Karpas-422 (cell line): ENCODE data around the gene LAMTOR2. TPM values are rescaled to one million over a fixed set of nuclear protein-coding genes. Genes with fewer than 3 reads are reported as not detected.

Source experiments
- DNase-seq: peaks from one replicate; pipeline ENCODE4 v3.0.0-alpha.2; 2015
- H2AFZ ChIP-seq: fragments of 200-600 bp; sonication (generic); 2 replicates; pipeline ENCODE4 v1.6.1; 2014; ENCODE audit warnings: antibody characterized with exemption, low read length, mixed read lengths
- H3K27ac ChIP-seq: fragments of 200-600 bp; sonication (generic); 2 replicates; pipeline ENCODE4 v1.5.1; 2014; ENCODE audit warnings: mild to moderate bottlenecking, low read length, moderate library complexity
- H3K27me3 ChIP-seq: fragments of 200-600 bp; sonication (generic); 2 replicates; pipeline ENCODE4 v1.6.1; 2014; ENCODE audit warnings: low read length, mixed read lengths
- H3K36me3 ChIP-seq: fragments of 200-600 bp; sonication (generic); 2 replicates; pipeline ENCODE4 v1.6.1; 2014; ENCODE audit warnings: low read length, mixed read lengths; ENCODE audit not compliant: insufficient read depth
- H3K4me1 ChIP-seq: fragments of 200-600 bp; sonication (generic); 2 replicates; pipeline ENCODE4 v1.6.1; 2014; ENCODE audit warnings: mild to moderate bottlenecking, low read length, mixed read lengths
- H3K4me2 ChIP-seq: fragments of 200-600 bp; sonication (generic); 2 replicates; pipeline ENCODE4 v1.6.1; 2014; ENCODE audit warnings: low read length, low read depth, mild to moderate bottlenecking; ENCODE audit not compliant: poor library complexity, severe bottlenecking
- H3K4me3 ChIP-seq: fragments of 200-600 bp; sonication (generic); 2 replicates; pipeline ENCODE4 v1.5.1; 2014; ENCODE audit warnings: mild to moderate bottlenecking, antibody characterized with exemption, low read length, mixed read lengths
- H3K79me2 ChIP-seq: fragments of 200-600 bp; sonication (generic); 2 replicates; pipeline ENCODE4 v1.6.1; 2014; ENCODE audit warnings: mild to moderate bottlenecking, low read length, mixed read lengths
- H3K9ac ChIP-seq: fragments of 200-600 bp; sonication (generic); 2 replicates; pipeline ENCODE4 v1.6.0; 2014; ENCODE audit warnings: low read length
- H3K9me2 ChIP-seq: fragments of 200-600 bp; sonication (generic), shearing (Covaris generic); replicated peaks from 2 replicates; pipeline ENCODE4 v1.6.0; 2014; ENCODE audit warnings: mild to moderate bottlenecking, low read length, moderate library complexity; ENCODE audit not compliant: insufficient read depth
- H3K9me3 ChIP-seq: fragments of 300-700, 200-600 bp; sonication (generic); 2 replicates; pipeline ENCODE4 v1.6.1; 2014; ENCODE audit warnings: low read length, mixed read lengths
- H4K20me1 ChIP-seq: fragments of 200-600 bp; sonication (generic); 2 replicates; pipeline ENCODE4 v1.6.1; 2014; ENCODE audit warnings: mild to moderate bottlenecking, antibody characterized with exemption, low read length, low read depth; ENCODE audit not compliant: insufficient read depth
- total RNA-seq: library from RNA; depleted of rRNA; stranded (reverse); fragments of >200 nt; shearing (Covaris generic); gene quantifications from 2 replicates; pipeline ENCODE4 v1.2.3, GENCODE V29; 2014; ENCODE audit warnings: low replicate concordance

The LAMTOR2 gene
- total RNA-seq, 1 experiment from 2014 or later, result 106 TPM

DNA sequence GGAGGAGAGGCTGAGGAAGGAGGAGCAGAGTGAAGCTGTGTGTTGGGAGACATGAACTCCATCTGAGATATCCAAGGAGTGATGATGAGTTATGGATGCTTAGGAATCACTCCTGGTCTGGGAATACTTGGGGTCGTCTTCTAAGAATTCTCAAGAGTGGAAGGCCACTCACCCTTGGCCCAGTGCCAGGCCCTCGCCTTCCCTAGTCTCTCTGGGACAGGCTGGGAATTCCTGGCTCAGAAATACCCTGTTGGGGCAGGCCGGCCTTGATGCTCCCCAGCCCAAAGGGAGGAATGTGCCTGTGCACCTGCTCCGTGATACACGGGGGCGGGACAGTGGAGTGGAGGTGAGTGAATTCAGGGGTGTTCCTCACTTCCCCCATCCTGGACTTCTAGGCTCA is 47.3 kb downstream of the LAMTOR2 start:
- no peak overlapping the region for H3K9ac ChIP-seq
- no peaks in the 10 kb centered on the region for H3K36me3 ChIP-seq
- no peaks in the 10 kb centered on the region for H3K27me3 ChIP-seq
- DNase-seq, result no peak
- H3K4me1 ChIP-seq, result peaks cover 37% of the 10 kb centered on the region
- no peaks in the 10 kb centered on the region for H3K9me2 ChIP-seq
- H3K4me2 ChIP-seq, result no peak overlapping the region
- no peak overlapping the region for H3K4me3 ChIP-seq
- no peaks in the 10 kb centered on the region for H4K20me1 ChIP-seq
- no peak overlapping the region for H3K27ac ChIP-seq
- no peak overlapping the region for H2AFZ ChIP-seq
- H3K79me2 ChIP-seq, result no peaks in the 10 kb centered on the region
- no peaks in the 10 kb centered on the region for H3K9me3 ChIP-seq

- H4K20me1 ChIP-seq, result no peaks in the 10 kb centered on the region
- no peak overlapping the region for H3K4me2 ChIP-seq
- H2AFZ ChIP-seq, result no peak overlapping the region
- no peak overlapping the region for H3K9ac ChIP-seq
- no peaks in the 10 kb centered on the region for H3K9me2 ChIP-seq
- no peaks in the 10 kb centered on the region for H3K27me3 ChIP-seq
- H3K9me3 ChIP-seq, result no peaks in the 10 kb centered on the region
- no peak for DNase-seq
- H3K79me2 ChIP-seq, result no peaks in the 10 kb centered on the region
- no peak overlapping the region for H3K27ac ChIP-seq
- no peak overlapping the region for H3K4me3 ChIP-seq
- H3K36me3 ChIP-seq, result no peaks in the 10 kb centered on the region
- H3K4me1 ChIP-seq, result peaks cover 35% of the 10 kb centered on the region
Observed at GRCh38 chr1:156102633-156103511, 48.3 kb downstream of the LAMTOR2 start.

DNA sequence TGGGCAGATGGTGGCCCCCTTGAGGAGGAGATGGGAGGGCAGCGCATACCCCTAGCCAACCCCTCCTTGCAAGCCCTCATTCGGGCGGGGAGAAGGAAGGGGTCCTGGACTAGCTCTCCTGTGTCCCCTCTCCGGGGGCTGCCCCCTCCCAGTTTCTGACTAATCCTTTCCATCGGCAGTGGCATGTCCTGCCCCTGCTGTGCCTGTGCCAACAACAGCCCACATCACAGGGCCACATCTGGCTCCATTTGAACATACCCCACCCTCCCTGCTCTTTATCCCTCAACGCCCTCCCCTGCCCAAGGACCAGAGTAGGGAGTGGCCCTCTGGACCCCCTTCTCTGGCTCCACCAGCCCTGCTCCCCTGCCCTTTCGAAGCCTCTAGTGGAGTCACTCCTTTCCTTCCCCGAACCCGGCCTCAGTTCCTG is 49.0 kb downstream of the LAMTOR2 start:
- Histone ChIP-seq H3K9me3 (no peaks in the 10 kb centered on the region), H3K4me2 (no peak overlapping the region), H3K4me3 (no peak overlapping the region), H3K9me2 (no peaks in the 10 kb centered on the region), H4K20me1 (no peaks in the 10 kb centered on the region), H3K9ac (no peak overlapping the region), H3K36me3 (no peaks in the 10 kb centered on the region), H3K4me1 (peaks cover 35% of the 10 kb centered on the region), H3K27ac (no peak overlapping the region), H2AFZ (no peak overlapping the region), H3K79me2 (no peaks in the 10 kb centered on the region), H3K27me3 (no peaks in the 10 kb centered on the region)
- DNase-seq, result no peak

GRCh38 chr1:156104065-156104810 is 49.7 kb downstream of the LAMTOR2 start:
- no peak for DNase-seq
- no peaks in the 10 kb centered on the region for H3K36me3 ChIP-seq
- no peaks in the 10 kb centered on the region for H3K79me2 ChIP-seq
- H4K20me1 ChIP-seq, result no peaks in the 10 kb centered on the region
- H3K9me2 ChIP-seq, result no peaks in the 10 kb centered on the region
- no peaks in the 10 kb centered on the region for H3K9me3 ChIP-seq
- no peak overlapping the region for H3K27ac ChIP-seq
- peak overlapping the region; percentile 99 for H3K4me2 ChIP-seq
- H3K4me1 ChIP-seq, result peaks cover 35% of the 10 kb centered on the region
- no peaks in the 10 kb centered on the region for H3K27me3 ChIP-seq
- H3K4me3 ChIP-seq, result no peak overlapping the region
- H3K9ac ChIP-seq, result peak overlapping the region; percentile 96; the same call in 1 of the 2 replicates
- H2AFZ ChIP-seq, result no peak overlapping the region

- no peaks in the 10 kb centered on the region for H3K79me2 ChIP-seq
- peak overlapping the region; percentile 84 for H2AFZ ChIP-seq
- peak overlapping the region; percentile 96 for H3K9ac ChIP-seq
- peak overlapping the region; percentile 99 for H3K4me2 ChIP-seq
- peak overlapping the region; percentile 83 for H3K4me3 ChIP-seq
- H3K36me3 ChIP-seq, result no peaks in the 10 kb centered on the region
- DNase-seq, result no peak
- H3K9me3 ChIP-seq, result no peaks in the 10 kb centered on the region
- H3K27me3 ChIP-seq, result no peaks in the 10 kb centered on the region
- H3K4me1 ChIP-seq, result peaks cover 35% of the 10 kb centered on the region
- no peaks in the 10 kb centered on the region for H3K9me2 ChIP-seq
- peak overlapping the region; percentile 85 for H3K27ac ChIP-seq
- no peaks in the 10 kb centered on the region for H4K20me1 ChIP-seq
Observed at GRCh38 chr1:156104861-156105832, 50.6 kb downstream of the LAMTOR2 start.

DNA sequence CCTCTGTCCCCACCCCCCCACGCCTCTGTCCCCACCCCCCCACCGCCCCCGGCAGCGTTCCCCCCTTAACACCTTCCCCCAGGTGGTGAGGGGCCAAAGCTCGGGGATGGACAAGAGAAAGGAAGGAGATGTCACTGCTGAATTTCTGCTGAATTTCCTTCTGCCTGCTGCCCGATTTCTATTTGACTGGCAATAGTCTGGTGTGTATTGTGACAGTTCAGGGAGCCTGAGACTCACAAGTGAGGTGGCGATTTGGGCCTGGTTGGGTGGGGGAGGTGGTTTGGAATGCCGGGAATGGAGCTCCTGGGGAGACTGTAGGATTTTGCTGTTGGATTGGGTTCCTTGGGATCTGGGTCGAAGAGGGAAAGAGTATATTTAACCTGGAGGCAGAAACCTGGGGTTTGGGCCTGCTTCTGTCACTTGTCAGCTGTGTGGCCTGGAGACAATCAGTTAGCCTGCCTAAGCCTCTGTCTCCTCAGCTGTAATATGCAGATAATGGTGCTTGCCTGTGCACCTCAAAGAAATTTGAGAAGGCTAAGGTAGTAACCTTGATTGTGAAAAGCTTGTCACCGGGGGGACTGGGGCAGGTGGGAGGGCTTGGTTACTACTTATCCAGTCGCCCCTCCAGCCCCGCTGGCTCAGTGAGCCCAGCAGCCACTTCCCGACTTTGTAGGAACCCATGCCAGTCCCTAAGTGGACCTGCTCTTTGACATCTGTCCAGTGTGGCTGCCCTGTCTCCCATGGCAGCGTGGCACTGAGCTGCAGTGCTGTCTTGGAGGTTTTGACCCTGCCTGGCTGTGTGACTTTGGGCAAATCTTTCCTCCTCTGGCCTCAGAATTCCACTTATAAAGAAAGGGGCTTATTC is 52.3 kb downstream of the LAMTOR2 start:
- Histone ChIP-seq H4K20me1 (no peaks in the 10 kb centered on the region), H3K4me2 (peak overlapping the region; percentile 99), H3K36me3 (no peaks in the 10 kb centered on the region), H3K9me3 (no peaks in the 10 kb centered on the region), H3K4me3 (peak overlapping the region; percentile 45; the same call in 1 of the 2 replicates), H3K79me2 (no peaks in the 10 kb centered on the region), H2AFZ (peak overlapping the region; percentile 95), H3K9ac (peak overlapping the region; percentile 56), H3K4me1 (peaks cover 35% of the 10 kb centered on the region), H3K27ac (peak overlapping the region; percentile 40; the same call in 1 of the 2 replicates), H3K27me3 (no peaks in the 10 kb centered on the region), H3K9me2 (no peaks in the 10 kb centered on the region)
- DNase-seq, result no peak

GRCh38 chr1:156108057-156108456 is 53.5 kb downstream of the LAMTOR2 start:
- no peaks in the 10 kb centered on the region for H3K36me3 ChIP-seq
- no peak overlapping the region for H2AFZ ChIP-seq
- H3K79me2 ChIP-seq, result no peaks in the 10 kb centered on the region
- no peak overlapping the region for H3K4me3 ChIP-seq
- peaks cover 35% of the 10 kb centered on the region for H3K4me1 ChIP-seq
- H3K9me3 ChIP-seq, result no peaks in the 10 kb centered on the region
- no peaks in the 10 kb centered on the region for H3K9me2 ChIP-seq
- H3K27ac ChIP-seq, result no peak overlapping the region
- H3K4me2 ChIP-seq, result no peak overlapping the region
- DNase-seq, result no peak
- no peaks in the 10 kb centered on the region for H4K20me1 ChIP-seq
- H3K9ac ChIP-seq, result no peak overlapping the region
- no peaks in the 10 kb centered on the region for H3K27me3 ChIP-seq
